WI38 (cell line): Measurements from ENCODE around the gene NEGR1.

Source experiments
- H3K4me3 ChIP-seq: 2 replicates; pipeline ENCODE4 v1.5.1; 2011; ENCODE audit warnings: low read depth, mild to moderate bottlenecking, control low read depth, low read length
- TF ChIP-seq, protein P1 (sequence below): IDR thresholded peaks from 2 replicates; pipeline ENCODE4 v1.5.1; 2012; ENCODE audit warnings: low read depth, mild to moderate bottlenecking, control low read depth, low read length

NEGR1 gene

DNA sequence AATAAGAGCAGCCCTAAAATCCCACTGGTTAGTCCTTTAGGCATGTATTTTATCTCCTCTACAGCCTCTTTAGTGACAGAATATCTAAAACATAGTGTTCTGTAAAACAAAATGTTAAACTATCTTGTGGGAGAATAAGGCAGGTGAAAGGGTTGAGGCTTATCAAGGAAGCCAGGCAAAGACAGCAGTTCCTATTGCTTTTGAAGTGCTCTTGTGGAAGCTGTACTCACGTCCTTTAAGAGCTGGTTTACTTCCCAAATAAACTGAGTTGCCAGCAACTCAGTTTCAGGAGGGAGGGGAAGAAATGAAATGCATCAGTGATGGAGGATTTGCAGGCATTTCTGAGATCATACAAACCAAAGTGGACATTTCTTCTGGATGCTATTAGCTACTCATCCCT lies 671.9 kb downstream of the NEGR1 start:
- no peak overlapping the region for H3K4me3 ChIP-seq
- TF ChIP-seq, protein P1, sequence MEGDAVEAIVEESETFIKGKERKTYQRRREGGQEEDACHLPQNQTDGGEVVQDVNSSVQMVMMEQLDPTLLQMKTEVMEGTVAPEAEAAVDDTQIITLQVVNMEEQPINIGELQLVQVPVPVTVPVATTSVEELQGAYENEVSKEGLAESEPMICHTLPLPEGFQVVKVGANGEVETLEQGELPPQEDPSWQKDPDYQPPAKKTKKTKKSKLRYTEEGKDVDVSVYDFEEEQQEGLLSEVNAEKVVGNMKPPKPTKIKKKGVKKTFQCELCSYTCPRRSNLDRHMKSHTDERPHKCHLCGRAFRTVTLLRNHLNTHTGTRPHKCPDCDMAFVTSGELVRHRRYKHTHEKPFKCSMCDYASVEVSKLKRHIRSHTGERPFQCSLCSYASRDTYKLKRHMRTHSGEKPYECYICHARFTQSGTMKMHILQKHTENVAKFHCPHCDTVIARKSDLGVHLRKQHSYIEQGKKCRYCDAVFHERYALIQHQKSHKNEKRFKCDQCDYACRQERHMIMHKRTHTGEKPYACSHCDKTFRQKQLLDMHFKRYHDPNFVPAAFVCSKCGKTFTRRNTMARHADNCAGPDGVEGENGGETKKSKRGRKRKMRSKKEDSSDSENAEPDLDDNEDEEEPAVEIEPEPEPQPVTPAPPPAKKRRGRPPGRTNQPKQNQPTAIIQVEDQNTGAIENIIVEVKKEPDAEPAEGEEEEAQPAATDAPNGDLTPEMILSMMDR: no peak

DNA sequence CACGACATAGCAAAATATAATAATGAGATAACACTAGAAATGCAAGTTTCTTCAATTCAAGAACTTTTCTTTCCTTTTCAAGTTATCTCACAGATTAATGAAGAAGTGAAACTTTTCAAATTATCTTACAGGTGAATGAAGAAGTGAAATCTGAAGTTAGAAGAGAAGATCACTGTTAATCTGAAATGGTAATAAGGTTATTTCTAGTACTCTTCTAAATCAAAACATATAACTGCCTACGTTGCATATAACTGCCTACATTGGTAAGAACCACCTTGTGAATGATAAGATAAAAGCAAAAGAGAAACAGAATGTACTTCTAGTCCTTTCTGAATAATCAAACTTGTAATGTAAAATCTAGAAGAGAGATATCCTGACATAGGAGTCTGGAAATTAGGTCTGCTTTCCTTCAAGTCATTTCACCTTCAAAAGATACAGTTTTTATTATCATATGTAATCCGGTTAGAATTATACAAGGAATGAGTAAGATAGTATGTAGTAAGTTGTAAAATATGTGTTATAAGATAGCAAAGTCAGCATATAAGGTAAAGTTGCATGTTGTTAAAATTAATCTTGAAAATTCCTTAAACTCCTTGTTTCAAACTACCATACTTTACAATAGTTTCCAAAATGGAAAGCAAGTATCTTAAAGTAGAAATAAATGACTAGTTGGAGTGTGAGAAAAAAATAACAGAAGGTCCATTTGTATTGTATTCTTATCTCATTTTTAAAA lies 679.1 kb downstream of the NEGR1 start:
- TF ChIP-seq, protein P1: no peak
- no peak overlapping the region for H3K4me3 ChIP-seq

DNA sequence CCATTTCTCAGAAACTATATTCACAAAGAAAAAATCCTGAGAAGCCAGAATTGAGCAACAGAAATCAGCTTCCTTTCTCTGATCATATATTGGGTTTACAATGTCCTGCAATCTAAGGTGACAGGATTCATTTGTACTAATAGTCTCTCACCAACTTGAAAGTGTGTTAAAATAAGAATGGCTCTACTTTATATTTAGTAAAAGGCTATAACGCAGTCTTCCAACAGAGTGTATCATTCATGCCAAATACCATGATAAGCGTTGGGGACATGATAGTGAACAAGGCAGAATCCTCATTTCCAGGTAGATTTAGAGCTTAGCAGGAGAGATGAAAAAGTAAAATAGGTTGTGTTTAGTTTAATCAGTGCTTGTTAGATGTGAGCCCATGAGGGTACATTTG lies 682.3 kb downstream of the NEGR1 start:
- H3K4me3 ChIP-seq: no peak overlapping the region
- TF ChIP-seq, protein P1: no peak

DNA sequence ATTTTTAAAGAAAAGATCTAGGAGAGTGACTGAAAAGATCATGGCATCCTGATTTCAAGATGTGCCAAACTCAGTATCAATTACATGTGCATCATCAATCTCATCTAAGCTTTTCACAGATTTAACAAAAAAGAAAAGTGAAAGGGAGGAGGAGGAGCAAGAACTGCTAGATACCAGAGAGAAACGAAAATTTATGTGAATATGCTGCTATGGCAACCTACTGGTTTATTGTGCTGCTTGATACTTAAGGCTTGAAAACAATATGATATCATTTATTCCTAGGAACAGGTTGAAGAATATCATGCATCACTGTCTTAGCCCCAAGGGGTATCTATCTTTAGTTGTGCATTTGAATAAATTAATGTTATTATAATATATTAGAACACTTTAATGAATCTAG lies 683.0 kb downstream of the NEGR1 start:
- H3K4me3 ChIP-seq: no peak overlapping the region
- TF ChIP-seq, protein P1: no peak

DNA sequence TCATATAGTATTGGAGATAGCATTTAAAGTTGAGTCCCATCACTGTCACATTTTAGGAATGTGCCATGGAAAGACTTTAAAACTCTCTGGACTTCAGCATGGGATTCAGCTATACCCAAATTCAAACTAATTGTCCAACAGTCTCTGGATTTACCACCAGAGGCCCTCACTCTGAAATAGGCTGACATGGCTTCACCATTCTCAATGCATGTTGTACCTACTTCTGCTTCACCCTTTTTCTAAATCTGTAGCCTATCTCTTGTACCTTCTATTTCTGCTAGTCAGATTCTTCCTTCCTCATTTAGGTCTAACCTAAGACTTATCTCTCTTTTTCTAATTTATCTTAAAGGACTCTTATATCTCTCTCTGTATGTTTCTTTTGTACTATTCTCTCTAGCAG lies 688.8 kb downstream of the NEGR1 start:
- no peak overlapping the region for H3K4me3 ChIP-seq
- TF ChIP-seq, protein P1: no peak

DNA sequence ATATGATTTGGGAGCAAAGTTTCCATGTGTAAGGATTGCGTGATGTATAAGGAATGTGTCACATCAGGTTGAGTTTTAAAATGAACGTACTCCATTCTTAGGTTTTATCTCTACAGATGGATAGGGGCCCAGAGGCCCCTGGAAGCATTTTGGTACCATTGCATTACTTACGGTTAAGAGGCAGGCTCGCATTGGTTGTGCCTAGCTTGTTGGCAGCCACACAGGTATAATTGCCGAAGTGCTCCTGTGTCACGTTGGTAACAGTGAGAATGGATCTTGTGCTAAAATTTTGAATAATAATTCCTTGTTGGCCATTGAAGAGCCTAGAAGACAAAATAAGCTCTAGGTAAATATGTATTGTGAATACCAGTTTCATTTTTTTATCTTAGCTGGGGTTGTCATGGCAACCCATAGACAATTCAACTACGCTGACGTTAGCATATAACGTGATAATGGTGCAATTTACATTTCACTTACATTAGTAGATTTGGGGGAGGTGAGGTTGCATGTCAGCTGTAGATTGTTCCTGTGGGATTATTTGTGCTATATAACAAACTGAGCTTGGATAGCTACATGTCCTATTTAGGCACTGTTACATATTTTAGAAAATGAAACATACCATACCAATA lies 689.6 kb downstream of the NEGR1 start:
- H3K4me3 ChIP-seq: no peak overlapping the region
- TF ChIP-seq, protein P1: no peak

DNA sequence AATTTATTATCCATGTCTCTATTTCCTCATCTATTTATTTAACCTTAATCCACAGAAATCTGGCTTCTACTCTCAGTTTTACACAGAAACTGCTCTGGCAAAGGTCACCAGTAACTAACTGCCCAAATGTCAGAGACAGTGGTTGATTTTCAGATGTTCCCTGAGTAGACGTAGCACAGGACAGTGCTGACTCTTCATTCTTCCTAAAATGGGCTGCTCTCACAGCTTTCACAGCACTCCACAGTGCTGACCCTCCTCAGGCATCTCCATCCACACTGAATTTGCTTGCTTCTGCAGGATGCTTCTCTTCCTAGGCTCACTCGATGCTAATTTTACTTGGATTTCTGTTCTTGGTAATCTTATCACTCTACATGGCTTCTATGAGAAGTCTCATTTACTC lies 693.3 kb downstream of the NEGR1 start:
- H3K4me3 ChIP-seq: no peak overlapping the region
- TF ChIP-seq, protein P1: no peak
